ENCODE measurements around the gene PZP.

The PZP gene

GRCh38 chr12:9123781-9124382 is 84.3 kb downstream of the PZP start:
- no peak for DNase-seq (ENCODE audit: low spot score)

- no peak for DNase-seq (ENCODE audit: low spot score)
Measured at GRCh38 chr12:9122091-9122609, 86.0 kb downstream of the PZP start.

GRCh38 chr12:9120487-9121184 is 87.6 kb downstream of the PZP start:
- DNase-seq (ENCODE audit: low spot score) = no peak

GRCh38 chr12:9118158-9118557 is 90.0 kb downstream of the PZP start:
- DNase-seq (ENCODE audit: low spot score) = no peak

GRCh38 chr12:9115731-9116559 is 92.2 kb downstream of the PZP start, which contains the start of gene A2M:
A2M (minus strand) TSS chr12:9115919; CDS start chr12:9115849, 70 bp downstream.
- no peak for DNase-seq (ENCODE audit: low spot score)

- no peak for DNase-seq (ENCODE audit: low spot score)
Measured at GRCh38 chr12:9114946-9115345, 93.2 kb downstream of the PZP start.

- DNase-seq (ENCODE audit: low spot score) = no peak
Measured at GRCh38 chr12:9113987-9114309, 94.2 kb downstream of the PZP start.

GRCh38 chr12:9113296-9113986 is 94.8 kb downstream of the PZP start:
- DNase-seq (ENCODE audit: low spot score) = no peak

GRCh38 chr12:9112076-9112853 is 95.9 kb downstream of the PZP start:
- DNase-seq (ENCODE audit: low spot score) = no peak

- no peak for DNase-seq (ENCODE audit: low spot score)
Measured at GRCh38 chr12:9111525-9111924, 96.7 kb downstream of the PZP start.

- DNase-seq (ENCODE audit: low spot score) = no peak
Measured at GRCh38 chr12:9109737-9110491, 98.3 kb downstream of the PZP start.

- no peak for DNase-seq (ENCODE audit: low spot score)
Measured at GRCh38 chr12:9109213-9109522, 99.0 kb downstream of the PZP start.

GRCh38 chr12:9108504-9109212 is 99.5 kb downstream of the PZP start:
- no peak for DNase-seq (ENCODE audit: low spot score)

GRCh38 chr12:9107542-9107873 is 100.7 kb downstream of the PZP start:
- DNase-seq (ENCODE audit: low spot score) = no peak

- no peak for DNase-seq (ENCODE audit: low spot score)
Measured at GRCh38 chr12:9106610-9107541, 101.3 kb downstream of the PZP start.

- no peak for DNase-seq (ENCODE audit: low spot score)
Measured at GRCh38 chr12:9106067-9106466, 102.1 kb downstream of the PZP start.

GRCh38 chr12:9104767-9105423 is 103.3 kb downstream of the PZP start:
- no peak for DNase-seq (ENCODE audit: low spot score)

- DNase-seq (ENCODE audit: low spot score) = no peak
Measured at GRCh38 chr12:9104087-9104486, 104.1 kb downstream of the PZP start.

All from hematopoietic multipotent progenitor cell treated with erythropoietin and hydrocortisone succinate and interleukin-3 and kit ligand, for 17 days (in vitro differentiated cells).